Fibroblast of peridontal ligament (primary cell): ENCODE measurements around the gene KLHL14.

Source experiments
- DNase-seq: peaks from one replicate; pipeline ENCODE4 v3.0.0-alpha.2; 2010; ENCODE audit errors: extremely low read depth

The KLHL14 gene

GRCh38 chr18:32770054-32770665 is 2.7 kb downstream of the KLHL14 start:
- no peak for DNase-seq

- no peak for DNase-seq
Measured at GRCh38 chr18:32769586-32770053, 3.2 kb downstream of the KLHL14 start.

GRCh38 chr18:32769071-32769585 is 3.7 kb downstream of the KLHL14 start:
- no peak for DNase-seq

- DNase-seq: no peak
Measured at GRCh38 chr18:32767400-32767799, 5.4 kb downstream of the KLHL14 start.

- no peak for DNase-seq
Measured at GRCh38 chr18:32764611-32765244, 8.1 kb downstream of the KLHL14 start.

- no peak for DNase-seq
Measured at GRCh38 chr18:32763293-32763692, 9.5 kb downstream of the KLHL14 start.

GRCh38 chr18:32761231-32761630 is 11.6 kb downstream of the KLHL14 start:
- no peak for DNase-seq

GRCh38 chr18:32760391-32760790 is 12.4 kb downstream of the KLHL14 start:
- DNase-seq: no peak

GRCh38 chr18:32759611-32760167 is 13.1 kb downstream of the KLHL14 start:
- no peak for DNase-seq

- DNase-seq: no peak
Measured at GRCh38 chr18:32754508-32755263, 18.1 kb downstream of the KLHL14 start.

GRCh38 chr18:32753656-32754260 is 19.1 kb downstream of the KLHL14 start:
- no peak for DNase-seq

- no peak for DNase-seq
Measured at GRCh38 chr18:32750328-32750727, 22.5 kb downstream of the KLHL14 start.

GRCh38 chr18:32749809-32750208 is 23.0 kb downstream of the KLHL14 start:
- DNase-seq: no peak

GRCh38 chr18:32742579-32742978 is 30.2 kb downstream of the KLHL14 start:
- DNase-seq: no peak

GRCh38 chr18:32735781-32736180 is 37.0 kb downstream of the KLHL14 start:
- peak; percentile 58 for DNase-seq

- DNase-seq: no peak
Measured at GRCh38 chr18:32734442-32734841, 38.4 kb downstream of the KLHL14 start.

GRCh38 chr18:32732165-32732564 is 40.7 kb downstream of the KLHL14 start:
- DNase-seq: no peak

GRCh38 chr18:32730620-32731091 is 42.2 kb downstream of the KLHL14 start:
- DNase-seq: peak; percentile 60

- peak; percentile 16 for DNase-seq
Measured at GRCh38 chr18:32730068-32730467, 42.8 kb downstream of the KLHL14 start.

GRCh38 chr18:32724071-32724749 is 48.6 kb downstream of the KLHL14 start:
- DNase-seq: no peak

- no peak for DNase-seq
Measured at GRCh38 chr18:32722279-32722678, 50.5 kb downstream of the KLHL14 start.
